GM12873 (cell line): Measurements from ENCODE around the gene PA2G4.

Source experiments
- TF ChIP-seq, protein P1 (sequence below): IDR thresholded peaks from 2 replicates; pipeline ENCODE4 v1.5.1; 2012; ENCODE audit warnings: low read depth, mild to moderate bottlenecking, moderate library complexity, low read length, control low read depth; ENCODE audit not compliant: insufficient read depth; ENCODE audit errors: missing control alignments

PA2G4 gene

DNA sequence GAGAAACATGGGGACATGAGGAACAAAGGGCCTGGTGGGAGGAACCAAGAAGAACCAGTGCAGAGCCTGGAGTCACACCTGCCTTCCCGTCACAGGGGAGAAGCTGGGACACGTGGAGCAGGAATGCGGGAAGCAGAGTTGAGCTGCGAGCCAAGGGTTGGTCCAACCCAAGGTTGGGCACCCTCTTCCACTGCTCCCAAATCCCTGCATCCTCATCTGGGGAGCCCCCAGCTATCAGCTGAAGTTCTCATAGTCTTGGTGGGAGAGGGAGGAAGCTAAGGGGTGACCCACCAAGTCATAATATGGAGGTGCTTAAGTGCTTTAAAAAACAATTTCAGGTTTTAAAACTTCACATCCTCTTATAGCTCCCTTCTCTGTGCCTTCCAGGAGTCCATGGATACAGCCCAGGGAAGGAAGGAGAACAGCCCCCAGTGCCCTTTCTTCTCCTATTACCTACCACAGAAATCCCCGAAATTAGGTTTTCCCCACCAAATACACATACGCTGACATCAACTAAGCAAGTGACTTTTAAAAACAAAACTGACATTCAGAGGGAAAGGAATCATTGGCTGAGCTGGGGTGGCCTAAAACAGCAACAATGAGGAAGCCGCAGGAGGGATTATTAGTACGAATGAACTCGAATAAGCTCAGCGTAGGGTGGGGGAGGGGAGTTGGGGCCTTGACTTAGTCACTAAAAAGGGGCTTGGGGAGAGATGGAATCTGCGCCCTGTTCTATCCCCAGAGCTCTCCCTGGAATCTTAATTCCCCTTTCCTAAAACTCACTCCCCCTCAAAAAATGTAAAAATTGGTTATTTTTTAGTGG, 58.3 kb downstream of the PA2G4 start:
- TF ChIP-seq, protein P1, sequence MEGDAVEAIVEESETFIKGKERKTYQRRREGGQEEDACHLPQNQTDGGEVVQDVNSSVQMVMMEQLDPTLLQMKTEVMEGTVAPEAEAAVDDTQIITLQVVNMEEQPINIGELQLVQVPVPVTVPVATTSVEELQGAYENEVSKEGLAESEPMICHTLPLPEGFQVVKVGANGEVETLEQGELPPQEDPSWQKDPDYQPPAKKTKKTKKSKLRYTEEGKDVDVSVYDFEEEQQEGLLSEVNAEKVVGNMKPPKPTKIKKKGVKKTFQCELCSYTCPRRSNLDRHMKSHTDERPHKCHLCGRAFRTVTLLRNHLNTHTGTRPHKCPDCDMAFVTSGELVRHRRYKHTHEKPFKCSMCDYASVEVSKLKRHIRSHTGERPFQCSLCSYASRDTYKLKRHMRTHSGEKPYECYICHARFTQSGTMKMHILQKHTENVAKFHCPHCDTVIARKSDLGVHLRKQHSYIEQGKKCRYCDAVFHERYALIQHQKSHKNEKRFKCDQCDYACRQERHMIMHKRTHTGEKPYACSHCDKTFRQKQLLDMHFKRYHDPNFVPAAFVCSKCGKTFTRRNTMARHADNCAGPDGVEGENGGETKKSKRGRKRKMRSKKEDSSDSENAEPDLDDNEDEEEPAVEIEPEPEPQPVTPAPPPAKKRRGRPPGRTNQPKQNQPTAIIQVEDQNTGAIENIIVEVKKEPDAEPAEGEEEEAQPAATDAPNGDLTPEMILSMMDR, result no peak
